Skeletal muscle cell (primary cell): ENCODE data around the gene NEMP1.

Source experiments
- DNase-seq: peaks from one replicate; pipeline ENCODE4 v3.0.0-alpha.2; 2010; ENCODE audit warnings: low read depth
- H3K4me3 ChIP-seq: 2 replicates; pipeline ENCODE4 v1.5.1; 2011; ENCODE audit warnings: low read depth, mild to moderate bottlenecking, control low read depth, low read length, moderate library complexity

NEMP1 gene

DNA sequence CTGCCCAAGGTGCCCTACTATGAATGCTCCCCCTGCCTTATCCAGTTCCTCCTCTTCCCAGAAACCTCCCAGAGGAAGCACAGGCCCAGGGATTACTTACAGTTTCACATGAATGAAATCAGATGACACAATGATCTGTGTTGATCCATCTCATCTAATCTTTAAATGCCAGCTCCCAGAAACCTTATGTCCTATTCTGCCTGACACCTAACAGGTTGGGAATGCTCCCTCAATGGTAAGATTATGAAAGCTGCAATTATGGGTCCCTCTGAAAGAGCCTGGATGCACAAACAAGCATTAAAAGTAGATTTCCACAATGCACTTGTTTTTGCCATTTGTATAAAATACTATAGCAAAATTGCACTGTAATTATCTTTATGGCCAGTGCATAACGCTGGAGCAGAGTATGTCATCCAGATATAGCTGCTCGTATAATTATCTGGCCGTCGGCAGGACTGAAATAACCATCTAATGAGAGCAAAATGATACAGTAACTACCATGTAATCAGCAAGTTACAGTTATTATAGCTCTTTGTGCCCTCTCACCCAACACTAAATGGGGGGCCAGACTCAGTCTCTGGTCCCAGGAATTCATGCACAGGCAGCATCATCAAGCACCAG is 67.9 kb downstream of the NEMP1 start:
- DNase-seq, result no peak
- H3K4me3 ChIP-seq, result no peak overlapping the region

DNA sequence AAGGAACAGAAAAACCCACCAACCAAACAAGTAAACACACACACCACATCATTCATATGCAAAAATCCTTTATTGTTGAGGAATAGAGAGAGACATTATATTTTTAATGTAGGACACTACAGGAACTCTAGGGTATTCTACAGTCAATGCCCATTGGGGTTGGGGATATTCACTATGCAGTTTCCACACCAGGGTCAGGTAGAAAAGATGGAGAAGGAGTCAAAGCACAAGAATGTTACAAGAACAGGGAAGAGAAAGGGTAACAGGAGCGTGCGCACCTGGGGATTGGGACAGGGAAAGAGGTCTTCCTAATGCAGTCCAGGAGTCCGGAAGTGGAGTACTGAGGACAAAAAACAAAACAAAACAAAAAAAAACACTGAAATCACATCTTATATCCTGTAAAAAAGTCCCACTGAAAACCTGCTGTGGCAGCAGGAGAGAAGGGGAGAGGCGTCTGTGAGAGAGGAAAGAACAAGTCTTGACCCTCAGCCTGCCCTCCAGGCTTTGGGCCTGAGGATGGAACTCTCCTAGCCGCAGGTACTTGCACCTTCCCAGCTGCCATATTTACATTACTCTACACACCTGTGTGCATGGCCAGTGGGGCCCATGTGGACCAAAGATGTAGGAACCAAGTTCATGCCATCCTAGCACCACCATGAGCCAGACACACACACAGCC is 68.5 kb downstream of the NEMP1 start:
- no peak overlapping the region for H3K4me3 ChIP-seq
- no peak for DNase-seq

DNA sequence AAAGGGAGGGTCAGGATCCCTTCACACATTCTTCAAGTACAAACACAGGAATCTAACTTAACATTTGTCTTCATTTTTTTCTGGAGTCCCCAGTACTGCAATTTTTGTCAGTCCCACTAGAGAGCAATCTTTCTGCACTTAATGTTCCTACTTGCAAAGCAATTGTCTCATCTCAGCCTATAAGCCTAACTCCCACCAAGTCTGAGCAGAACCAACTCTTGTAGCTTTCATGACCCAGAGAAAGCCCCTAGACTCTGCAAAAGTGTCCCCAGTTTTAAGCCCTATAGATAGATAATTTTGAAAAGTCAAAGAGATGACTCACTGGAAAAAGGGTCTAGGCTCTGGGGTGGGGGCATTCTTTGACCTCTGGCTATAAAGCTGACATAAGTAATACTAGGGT is 70.4 kb downstream of the NEMP1 start:
- H3K4me3 ChIP-seq, result no peak overlapping the region
- peak; percentile 39 for DNase-seq

DNA sequence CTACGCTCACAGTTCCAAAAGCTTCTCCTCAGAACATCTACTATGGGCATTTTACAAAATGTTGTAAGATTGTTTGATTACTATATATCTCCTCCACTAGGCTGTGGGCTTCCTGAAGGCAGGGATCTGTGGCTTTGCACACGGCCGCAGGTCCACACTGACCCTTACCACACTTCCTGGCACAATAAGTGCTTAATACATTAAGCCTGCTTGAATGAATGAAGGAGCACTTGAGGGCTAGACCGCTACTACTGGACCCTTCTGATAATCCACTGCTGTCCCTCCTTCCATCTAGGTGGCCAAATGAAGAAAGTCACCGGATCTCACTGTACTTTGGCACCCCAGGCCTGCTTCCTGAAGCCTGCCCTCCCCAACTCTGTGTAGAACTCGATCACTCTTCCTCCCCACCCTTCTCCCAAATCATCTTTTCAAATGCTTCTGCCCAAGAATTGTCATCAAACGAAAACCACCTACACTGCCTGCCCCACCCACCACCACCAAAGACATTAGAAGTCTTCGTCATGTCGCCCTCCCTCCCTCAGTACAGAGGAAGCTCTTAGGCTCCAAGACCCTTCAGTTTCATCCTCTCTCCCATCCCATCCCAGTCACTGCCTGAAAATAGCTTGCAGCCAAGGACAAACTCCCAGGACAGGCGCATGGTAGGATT is 71.6 kb downstream of the NEMP1 start:
- peak overlapping the region; percentile 27 for H3K4me3 ChIP-seq

DNA sequence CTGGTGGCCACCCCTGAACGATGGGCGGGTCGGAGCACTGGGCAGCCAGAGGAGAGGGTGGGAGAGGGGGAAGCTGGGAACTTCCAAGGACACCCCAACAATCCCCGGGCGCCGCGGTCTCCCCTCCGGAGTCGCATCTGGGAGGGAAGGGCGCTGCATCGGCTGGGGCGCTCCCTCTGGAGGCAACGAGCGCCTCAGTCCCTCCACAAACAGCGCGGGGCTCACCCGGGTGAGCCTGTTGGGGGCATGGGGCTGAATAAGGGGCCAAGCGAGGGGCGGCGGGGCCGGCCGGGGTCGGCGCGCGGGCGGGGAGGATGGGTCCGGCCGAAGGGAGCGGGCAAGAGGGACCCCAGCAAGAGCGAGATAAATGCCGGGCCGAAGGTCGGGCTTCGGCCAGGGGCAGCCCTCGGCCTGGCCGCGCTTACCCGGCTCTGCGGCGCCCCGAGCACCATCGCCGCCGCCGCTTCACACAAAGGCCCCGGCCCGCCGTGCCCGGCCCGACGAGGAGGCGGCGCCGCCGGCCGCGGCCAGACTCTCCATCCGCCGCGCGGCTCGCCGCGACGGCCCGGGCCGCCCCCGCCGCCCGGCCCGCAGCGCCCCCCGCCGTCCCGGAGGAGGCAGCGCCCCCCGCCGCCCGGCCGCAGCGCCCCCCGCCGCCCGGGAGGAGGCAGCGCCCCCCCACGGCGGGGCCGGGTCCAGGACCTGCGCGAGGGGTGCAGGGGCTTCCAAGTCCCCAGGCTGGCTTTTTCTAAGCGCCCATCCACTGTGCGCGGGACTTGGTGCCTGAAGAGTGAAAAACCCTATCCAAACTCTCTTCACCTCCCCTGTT is 72.4 kb downstream of the NEMP1 start, which contains the start of gene ZBTB39:
TSS of gene ZBTB39 (minus strand) at position 567 of the 829 bp plus-strand sequence. CDS start 1,629 bp downstream, outside the sequence.
- DNase-seq, result no peak

More for the DNA sequence above, 71.6 kb downstream of the NEMP1 start:
- no peak for DNase-seq

More for the DNA sequence above, 72.4 kb downstream of the NEMP1 start, which contains the start of gene ZBTB39:
- H3K4me3 ChIP-seq, result peak within 1 kb of the TSS; percentile 82
